PC-3 (cell line): ENCODE measurements around the gene AQP6.

Experiments used
- CTCF ChIP-seq: fragments of 300-600 bp; sonication (generic); conservative IDR thresholded peaks from 2 replicates; pipeline ENCODE4 v1.5.1; 2017; ENCODE audit warnings: antibody characterized with exemption, low read depth, mild to moderate bottlenecking, low read length
- EZH2 ChIP-seq: fragments of 300-600 bp; sonication (generic); IDR thresholded peaks from one replicate; pipeline ENCODE4 v1.6.1; 2017; ENCODE audit warnings: antibody characterized with exemption, mild to moderate bottlenecking, low read length; ENCODE audit not compliant: unreplicated experiment
- EZH2phosphoT487 ChIP-seq: fragments of 300-600 bp; sonication (generic); IDR thresholded peaks from 2 replicates; pipeline ENCODE4 v1.6.1; 2018; ENCODE audit warnings: mild to moderate bottlenecking, antibody characterized with exemption, low read length, borderline replicate concordance

GRCh38 chr12:49965836-49966235 is 6.9 kb upstream of the AQP6 start:
- TF ChIP-seq CTCF (no peak), EZH2 (no peak), EZH2phosphoT487 (no peak)
